DMS114 treated with DMSO at 0.1 percent for 48 hours (cell line): ENCODE data around the gene OTUD4.
A peak's percentile ranks its signal among the peaks of the same experiment; 100 is the strongest.
"Not testable (repeated sequence)": the region's sequence is repeated elsewhere in the genome, so short reads cannot be mapped to it uniquely, and the experiment has no call there.

Experiments
- DNase-seq: peaks from one replicate; lab custom pipeline; 2025; ENCODE audit not compliant: unreplicated experiment; lab: John Stamatoyannopoulos, UW

Gene OTUD4

GRCh38 chr4:145180298-145181090, at the start of gene OTUD4:
Gene OTUD4, minus strand, starts transcription at chr4:145180589. Its CDS starts 616 bp downstream, at chr4:145179973.
- DNase-seq, result peak; percentile 70

GRCh38 chr4:145223228-145223627, 42.8 kb upstream of the OTUD4 start:
- DNase-seq, result not testable (repeated sequence)

- not testable (repeated sequence) for DNase-seq
These were observed 41.1 kb upstream of the OTUD4 start for GRCh38 chr4:145221529-145221928.

- DNase-seq, result no peak
These were observed 38.7 kb upstream of the OTUD4 start for GRCh38 chr4:145219090-145219489.

- DNase-seq, result no peak
These were observed 37.9 kb upstream of the OTUD4 start for GRCh38 chr4:145218251-145218650.

- DNase-seq, result no peak
These were observed 37.0 kb upstream of the OTUD4 start for GRCh38 chr4:145217349-145217748.

- peak; percentile 10 for DNase-seq
These were observed 36.1 kb upstream of the OTUD4 start for GRCh38 chr4:145216535-145216934.

GRCh38 chr4:145213245-145213644, 32.9 kb upstream of the OTUD4 start:
- no peak for DNase-seq

GRCh38 chr4:145207934-145208333, 27.5 kb upstream of the OTUD4 start:
- DNase-seq, result no peak

DNA sequence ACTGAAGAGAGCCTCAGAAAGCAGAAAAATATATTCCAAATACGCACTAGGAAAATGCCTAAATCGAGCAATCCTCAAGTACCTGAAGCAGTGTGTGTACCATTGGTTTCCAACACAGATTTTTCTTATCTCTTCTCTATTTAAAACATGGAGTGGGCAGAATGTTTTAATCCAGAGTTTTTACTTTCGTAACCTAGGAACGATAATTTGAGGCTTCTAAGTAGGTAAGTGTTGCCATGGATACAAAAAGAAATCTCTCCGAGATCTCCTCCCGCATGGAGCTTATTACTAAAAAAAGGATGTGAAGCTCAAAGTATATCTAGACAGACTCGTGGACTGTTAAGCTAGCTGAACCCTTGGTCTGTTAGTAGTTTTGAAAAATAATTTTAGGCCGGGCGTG, 23.0 kb upstream of the OTUD4 start:
- DNase-seq, result no peak

- DNase-seq, result no peak
These were observed 20.0 kb upstream of the OTUD4 start for GRCh38 chr4:145200366-145200765.

GRCh38 chr4:145199051-145199716, 18.8 kb upstream of the OTUD4 start:
- no peak for DNase-seq

GRCh38 chr4:145196747-145197146, 16.4 kb upstream of the OTUD4 start:
- DNase-seq, result no peak

DNA sequence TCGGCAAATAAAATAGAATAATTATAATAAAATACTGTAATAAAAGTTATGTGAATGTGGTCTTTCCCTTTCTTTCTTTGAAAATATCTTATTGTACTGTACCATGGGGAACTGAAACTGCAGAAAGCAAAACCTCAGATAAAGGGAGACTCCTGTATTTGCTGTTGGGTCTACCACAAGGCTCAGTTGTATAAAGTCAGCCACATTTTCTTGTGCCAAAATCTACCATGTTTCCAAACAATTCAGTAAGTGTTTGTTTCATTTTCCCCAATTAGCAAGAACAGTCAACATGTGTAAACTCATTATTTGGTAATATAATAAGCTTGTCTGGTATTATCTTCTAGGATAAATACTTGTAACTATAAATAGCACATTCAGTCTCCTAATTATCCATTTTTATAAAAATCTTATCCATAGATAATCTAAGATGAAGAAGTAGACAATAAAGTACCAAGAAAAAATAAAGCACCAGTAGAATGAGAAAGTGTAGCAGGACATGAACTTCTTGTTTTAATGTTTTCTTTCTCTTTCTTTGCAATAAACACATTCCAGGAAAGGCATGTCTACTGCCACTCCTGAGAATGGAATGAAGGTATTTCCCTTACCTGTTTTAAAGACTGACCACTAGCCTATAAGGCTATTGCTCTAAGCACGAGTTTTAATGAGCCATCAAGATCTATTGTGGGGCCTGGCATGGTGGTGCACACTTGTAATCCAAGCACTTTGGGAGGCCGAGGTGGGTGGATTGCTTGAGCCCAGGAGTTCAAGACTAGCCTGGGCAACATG, 15.0 kb upstream of the OTUD4 start:
- DNase-seq, result no peak

- DNase-seq, result no peak
These were observed 9.6 kb upstream of the OTUD4 start for GRCh38 chr4:145189981-145190380.

- DNase-seq, result no peak
These were observed 6.3 kb upstream of the OTUD4 start for GRCh38 chr4:145186729-145187128.

- no peak for DNase-seq
These were observed 3.2 kb upstream of the OTUD4 start for GRCh38 chr4:145183581-145183980.

DNA sequence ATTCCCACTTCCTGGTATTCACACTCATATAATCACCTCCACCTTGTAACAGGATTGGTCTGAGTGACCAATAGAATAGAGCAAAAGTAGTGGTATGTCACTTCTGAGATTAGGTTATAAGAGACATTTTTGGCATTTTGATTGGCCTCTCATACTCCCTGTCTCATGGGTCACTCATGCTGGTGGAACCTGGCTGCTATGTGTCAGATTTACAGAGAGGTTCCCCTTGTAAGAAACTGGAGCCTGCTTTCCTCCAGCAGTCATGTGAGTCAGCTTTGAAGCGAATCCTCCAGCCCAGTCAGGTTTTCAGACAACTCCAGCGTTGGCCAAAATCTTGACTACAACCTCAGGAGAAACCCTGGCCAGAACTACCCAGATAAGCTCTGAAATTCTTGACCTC, 2.6 kb upstream of the OTUD4 start:
- DNase-seq, result no peak

GRCh38 chr4:145182222-145182621, 1.8 kb upstream of the OTUD4 start:
- DNase-seq, result no peak

DNA sequence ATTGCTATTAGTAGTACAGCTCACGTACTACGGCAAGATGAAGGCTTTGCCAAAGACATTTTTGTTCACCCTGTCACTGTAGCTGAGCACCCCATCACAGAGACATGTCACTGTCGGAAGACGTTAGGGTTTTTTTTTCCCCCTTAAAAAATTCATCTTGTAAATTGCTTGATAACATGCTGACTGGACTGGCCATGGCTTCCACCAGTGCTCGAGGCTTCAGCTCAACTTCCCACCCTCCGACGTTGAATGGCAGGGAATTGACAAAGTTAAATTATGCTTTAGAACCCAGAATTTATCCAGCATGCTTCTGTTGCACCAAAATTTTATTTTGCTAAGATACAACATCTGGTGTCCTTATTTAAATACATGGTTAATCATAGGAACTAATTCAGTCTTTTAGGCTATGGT, 707 bp upstream of the OTUD4 start:
- no peak for DNase-seq

DNA sequence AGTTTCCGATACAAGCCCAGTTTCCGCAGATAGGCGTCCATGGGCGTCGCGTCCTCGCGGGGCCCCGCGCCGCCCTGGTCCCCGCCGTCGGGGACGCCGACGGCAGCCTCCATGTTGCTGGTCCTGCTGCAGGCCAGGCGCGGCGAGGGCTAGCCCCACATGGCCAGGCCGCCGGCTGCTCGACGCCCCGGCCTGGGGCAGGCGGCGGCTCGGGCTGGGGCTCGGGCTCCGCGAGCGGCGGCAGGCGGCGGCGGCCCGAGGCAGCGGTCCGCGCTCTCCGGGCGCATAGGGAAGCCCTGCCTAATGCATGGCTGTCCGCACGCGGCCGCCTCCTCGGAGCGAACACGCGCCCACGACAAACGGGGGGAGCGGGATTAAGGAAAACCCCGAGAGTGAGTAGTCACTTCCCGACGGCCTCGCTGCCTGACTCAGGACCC, 510 bp downstream of the OTUD4 start:
- not testable (repeated sequence) for DNase-seq
